ENCODE data around the gene CHMP6.
A peak's percentile ranks its signal among the peaks of the same experiment; 100 is the strongest.

The CHMP6 gene

DNA sequence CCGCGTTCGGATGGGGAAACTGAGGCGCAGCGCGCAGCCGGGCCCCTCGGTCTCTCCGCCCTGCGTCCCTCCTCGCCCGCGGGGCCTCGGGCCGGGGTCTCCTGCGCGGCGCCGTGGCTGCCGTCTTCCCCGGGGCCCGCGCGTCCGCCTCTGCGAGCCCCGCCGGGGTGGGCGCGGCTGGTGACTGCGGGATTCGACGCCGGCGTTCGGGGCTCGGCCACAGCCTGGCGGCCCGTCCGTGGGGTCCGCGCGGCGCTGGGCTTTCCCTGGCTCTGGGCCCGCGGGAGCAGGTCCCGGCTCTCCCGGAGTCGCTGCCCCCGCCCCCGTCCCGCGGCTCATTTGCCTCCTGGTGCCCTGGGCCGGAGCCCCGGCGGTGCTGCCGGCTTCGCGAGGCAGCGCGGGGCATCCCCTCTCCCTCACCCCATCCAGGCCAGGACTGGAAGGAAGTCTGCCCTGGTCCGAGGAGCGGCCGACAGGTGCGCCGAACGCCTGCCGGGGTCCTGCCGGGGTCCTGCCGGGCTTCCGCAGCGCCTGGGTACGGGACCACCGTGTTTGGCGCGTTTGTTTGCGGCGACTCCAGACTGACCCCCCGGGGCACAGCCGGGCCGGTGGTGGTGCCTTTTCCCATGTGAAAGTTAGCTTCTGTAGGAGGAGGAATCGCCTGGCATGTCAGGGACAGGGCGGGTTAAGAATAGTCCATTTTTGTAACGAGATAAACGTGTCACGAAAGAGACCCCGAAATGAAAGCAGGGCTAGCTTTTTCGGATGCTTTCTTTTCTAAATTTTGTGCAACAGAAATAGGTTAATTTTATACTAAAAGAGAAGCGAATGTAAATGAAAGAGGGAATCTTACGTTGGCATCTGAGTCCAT is 671 bp downstream of the CHMP6 start:
- Histone ChIP-seq H3K4me3 (ENCODE audit: low read length, poor library complexity, severe bottlenecking) (peak overlapping the region; percentile 98), H3K36me3 (ENCODE audit: insufficient read depth, low read length) (peaks cover 12% of the 10 kb centered on the region; the same call in 1 of the 2 replicates), H3K4me2 (ENCODE audit: low read depth, low read length, poor library complexity, severe bottlenecking) (peak overlapping the region; percentile 100), H3K4me1 (ENCODE audit: insufficient read depth, low read length, poor library complexity, severe bottlenecking) (peaks cover 17% of the 10 kb centered on the region), H3K9ac (ENCODE audit: low read depth, low read length, poor library complexity, severe bottlenecking) (peak overlapping the region; percentile 81), H3K9me2 (replicated peaks; ENCODE audit: low read depth, low read length) (no peaks in the 10 kb centered on the region), H3K27me3 (ENCODE audit: insufficient read depth, low read length, poor library complexity, severe bottlenecking) (no peaks in the 10 kb centered on the region), H3K9me3 (ENCODE audit: insufficient read depth, low read depth, low read length) (no peaks in the 10 kb centered on the region), H3K79me2 (ENCODE audit: insufficient read depth, low read length) (peaks cover 21% of the 10 kb centered on the region), H3F3A (ENCODE audit: low read depth) (no peaks in the 10 kb centered on the region), H4K20me1 (ENCODE audit: insufficient read depth, low read length, poor library complexity, severe bottlenecking) (peaks cover 8% of the 10 kb centered on the region), H2AFZ (ENCODE audit: low read length) (peak overlapping the region; percentile 99; the same call in 1 of the 2 replicates)
- no peak for TF ChIP-seq EZH2phosphoT487 (IDR thresholded peaks at IDR 0.05; ENCODE audit: borderline replicate concordance)

GRCh38 chr17:80992948-80993624 is 1.4 kb downstream of the CHMP6 start:
- Histone ChIP-seq H3K4me1 (ENCODE audit: insufficient read depth, low read length, poor library complexity, severe bottlenecking) (peaks cover 17% of the 10 kb centered on the region), H3K36me3 (ENCODE audit: insufficient read depth, low read length) (peaks cover 14% of the 10 kb centered on the region; the same call in 1 of the 2 replicates), H3K9ac (ENCODE audit: low read depth, low read length, poor library complexity, severe bottlenecking) (peak overlapping the region; percentile 81), H4K20me1 (ENCODE audit: insufficient read depth, low read length, poor library complexity, severe bottlenecking) (peaks cover 8% of the 10 kb centered on the region), H2AFZ (ENCODE audit: low read length) (no peak overlapping the region), H3K4me3 (ENCODE audit: low read length, poor library complexity, severe bottlenecking) (peak overlapping the region; percentile 98), H3K9me2 (replicated peaks; ENCODE audit: low read depth, low read length) (no peaks in the 10 kb centered on the region), H3K4me2 (ENCODE audit: low read depth, low read length, poor library complexity, severe bottlenecking) (peak overlapping the region; percentile 100), H3K27me3 (ENCODE audit: insufficient read depth, low read length, poor library complexity, severe bottlenecking) (no peaks in the 10 kb centered on the region), H3K79me2 (ENCODE audit: insufficient read depth, low read length) (peaks cover 21% of the 10 kb centered on the region), H3K9me3 (ENCODE audit: insufficient read depth, low read depth, low read length) (no peaks in the 10 kb centered on the region), H3F3A (ENCODE audit: low read depth) (no peaks in the 10 kb centered on the region)
- TF ChIP-seq EZH2phosphoT487 (IDR thresholded peaks at IDR 0.05; ENCODE audit: borderline replicate concordance) = no peak
- TF ChIP-seq, protein P1, sequence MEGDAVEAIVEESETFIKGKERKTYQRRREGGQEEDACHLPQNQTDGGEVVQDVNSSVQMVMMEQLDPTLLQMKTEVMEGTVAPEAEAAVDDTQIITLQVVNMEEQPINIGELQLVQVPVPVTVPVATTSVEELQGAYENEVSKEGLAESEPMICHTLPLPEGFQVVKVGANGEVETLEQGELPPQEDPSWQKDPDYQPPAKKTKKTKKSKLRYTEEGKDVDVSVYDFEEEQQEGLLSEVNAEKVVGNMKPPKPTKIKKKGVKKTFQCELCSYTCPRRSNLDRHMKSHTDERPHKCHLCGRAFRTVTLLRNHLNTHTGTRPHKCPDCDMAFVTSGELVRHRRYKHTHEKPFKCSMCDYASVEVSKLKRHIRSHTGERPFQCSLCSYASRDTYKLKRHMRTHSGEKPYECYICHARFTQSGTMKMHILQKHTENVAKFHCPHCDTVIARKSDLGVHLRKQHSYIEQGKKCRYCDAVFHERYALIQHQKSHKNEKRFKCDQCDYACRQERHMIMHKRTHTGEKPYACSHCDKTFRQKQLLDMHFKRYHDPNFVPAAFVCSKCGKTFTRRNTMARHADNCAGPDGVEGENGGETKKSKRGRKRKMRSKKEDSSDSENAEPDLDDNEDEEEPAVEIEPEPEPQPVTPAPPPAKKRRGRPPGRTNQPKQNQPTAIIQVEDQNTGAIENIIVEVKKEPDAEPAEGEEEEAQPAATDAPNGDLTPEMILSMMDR (conservative IDR thresholded peaks at IDR 0.05; ENCODE audit: low read length) = no peak

DNA sequence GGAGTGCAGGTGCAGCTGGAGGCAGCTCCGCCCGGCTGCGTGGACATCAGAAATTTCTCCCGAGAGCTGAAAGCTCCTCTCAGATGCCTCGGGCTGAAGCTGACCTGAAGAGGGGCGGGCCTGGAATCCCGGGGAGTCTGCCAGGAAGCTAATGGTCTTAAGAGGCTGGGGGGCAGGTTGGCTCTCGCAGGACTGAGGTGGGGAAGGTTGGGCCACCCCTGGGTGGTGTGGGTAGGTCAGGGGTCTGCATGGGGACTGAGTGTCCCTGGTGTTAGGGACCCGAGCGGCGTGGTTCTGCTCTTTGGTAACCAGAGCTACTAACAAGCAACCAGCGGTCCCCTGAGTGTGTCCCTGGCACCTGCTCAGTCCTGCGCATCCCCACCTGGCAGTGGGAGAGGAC is 3.5 kb downstream of the CHMP6 start:
- Histone ChIP-seq H3K79me2 (ENCODE audit: insufficient read depth, low read length) (peaks cover 21% of the 10 kb centered on the region), H3F3A (ENCODE audit: low read depth) (no peaks in the 10 kb centered on the region), H3K9ac (ENCODE audit: low read depth, low read length, poor library complexity, severe bottlenecking) (no peak overlapping the region), H3K9me3 (ENCODE audit: insufficient read depth, low read depth, low read length) (no peaks in the 10 kb centered on the region), H3K9me2 (replicated peaks; ENCODE audit: low read depth, low read length) (no peaks in the 10 kb centered on the region), H3K36me3 (ENCODE audit: insufficient read depth, low read length) (peaks cover 24% of the 10 kb centered on the region; the same call in 1 of the 2 replicates), H2AFZ (ENCODE audit: low read length) (no peak overlapping the region), H4K20me1 (ENCODE audit: insufficient read depth, low read length, poor library complexity, severe bottlenecking) (peaks cover 8% of the 10 kb centered on the region), H3K4me2 (ENCODE audit: low read depth, low read length, poor library complexity, severe bottlenecking) (no peak overlapping the region), H3K4me1 (ENCODE audit: insufficient read depth, low read length, poor library complexity, severe bottlenecking) (peaks cover 17% of the 10 kb centered on the region), H3K27me3 (ENCODE audit: insufficient read depth, low read length, poor library complexity, severe bottlenecking) (no peaks in the 10 kb centered on the region), H3K4me3 (ENCODE audit: low read length, poor library complexity, severe bottlenecking) (no peak overlapping the region)
- TF ChIP-seq, protein P1 (conservative IDR thresholded peaks at IDR 0.05; ENCODE audit: low read length) = no peak
- TF ChIP-seq EZH2phosphoT487 (IDR thresholded peaks at IDR 0.05; ENCODE audit: borderline replicate concordance) = no peak
